ENCODE data around the gene ASS1. TPM values are rescaled to one million over a fixed set of nuclear protein-coding genes. Genes with fewer than 3 reads are reported as not detected.

Gene ASS1
- total RNA-seq, 4 donors from 2014 or later = 57.9 to 345 (median 266) TPM

DNA sequence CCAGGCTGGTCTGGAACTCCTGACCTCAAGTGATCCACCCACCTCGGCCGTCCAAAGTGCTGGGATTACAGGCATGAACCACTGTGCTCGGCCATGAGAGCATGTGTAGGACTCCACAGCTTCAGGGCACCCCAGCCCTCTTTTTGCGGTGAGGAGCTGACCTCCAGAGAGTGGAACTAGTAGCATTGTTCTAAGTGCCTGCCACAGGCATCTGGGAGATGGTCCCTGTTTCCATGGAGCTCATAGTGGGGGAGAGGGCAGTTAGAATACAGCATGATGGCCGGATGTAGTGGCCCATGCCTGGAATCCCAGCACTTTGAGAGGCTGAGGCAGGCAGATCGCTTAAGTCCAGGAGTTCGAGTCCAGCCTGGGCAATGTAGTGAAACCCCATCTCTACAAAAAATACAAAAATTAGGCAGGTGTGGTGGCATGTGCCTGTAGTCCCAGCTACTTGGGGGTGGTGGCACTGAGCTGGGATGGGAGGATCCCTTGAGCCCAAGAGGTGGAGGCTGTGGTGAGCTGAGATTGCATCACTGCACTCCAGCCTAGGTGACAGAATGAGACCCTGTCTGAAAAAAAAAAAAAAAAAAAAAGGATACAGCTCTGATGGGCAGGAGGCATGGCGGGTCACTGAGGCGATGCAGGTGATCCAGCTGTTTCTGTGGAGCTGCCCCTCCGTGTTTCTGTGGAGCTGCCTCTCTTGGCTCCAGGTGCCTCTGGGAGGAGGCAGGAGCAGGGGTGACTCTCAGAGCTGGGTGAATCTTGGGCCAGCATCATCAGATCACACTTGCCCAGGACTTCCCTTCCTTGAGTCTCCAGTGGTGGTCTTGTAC is 4.2 kb downstream of the ASS1 start:
- 80 to 92% methylated on average over 1 to 10 of the region's 10 CpGs for WGBS, 2 donors (ENCODE audit: low coverage in 1 of 2)
- TF ChIP-seq EP300 (IDR thresholded peaks at IDR 0.05; ENCODE audit: low read depth) = no peak
- no peak for TF ChIP-seq POLR2AphosphoS5 (IDR thresholded peaks at IDR 0.05)
- TF ChIP-seq, protein P1, sequence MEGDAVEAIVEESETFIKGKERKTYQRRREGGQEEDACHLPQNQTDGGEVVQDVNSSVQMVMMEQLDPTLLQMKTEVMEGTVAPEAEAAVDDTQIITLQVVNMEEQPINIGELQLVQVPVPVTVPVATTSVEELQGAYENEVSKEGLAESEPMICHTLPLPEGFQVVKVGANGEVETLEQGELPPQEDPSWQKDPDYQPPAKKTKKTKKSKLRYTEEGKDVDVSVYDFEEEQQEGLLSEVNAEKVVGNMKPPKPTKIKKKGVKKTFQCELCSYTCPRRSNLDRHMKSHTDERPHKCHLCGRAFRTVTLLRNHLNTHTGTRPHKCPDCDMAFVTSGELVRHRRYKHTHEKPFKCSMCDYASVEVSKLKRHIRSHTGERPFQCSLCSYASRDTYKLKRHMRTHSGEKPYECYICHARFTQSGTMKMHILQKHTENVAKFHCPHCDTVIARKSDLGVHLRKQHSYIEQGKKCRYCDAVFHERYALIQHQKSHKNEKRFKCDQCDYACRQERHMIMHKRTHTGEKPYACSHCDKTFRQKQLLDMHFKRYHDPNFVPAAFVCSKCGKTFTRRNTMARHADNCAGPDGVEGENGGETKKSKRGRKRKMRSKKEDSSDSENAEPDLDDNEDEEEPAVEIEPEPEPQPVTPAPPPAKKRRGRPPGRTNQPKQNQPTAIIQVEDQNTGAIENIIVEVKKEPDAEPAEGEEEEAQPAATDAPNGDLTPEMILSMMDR (IDR thresholded peaks at IDR 0.05) = no peak
- no peak for TF ChIP-seq POLR2A (IDR thresholded peaks at IDR 0.05)
- Histone ChIP-seq H3K27ac (no peak overlapping the region), H3K9me3 (no peaks in the 10 kb centered on the region), H3K4me3 (no peak overlapping the region), H3K4me1 (peaks cover 41 to 67% (median 58%) of the 10 kb centered on the region in 4 donors), H3K36me3 (no peaks in the 10 kb centered on the region), H3K27me3 (peaks cover 6% of the 10 kb centered on the region)
- no peak for DNase-seq
- in situ Hi-C loops (cut with MboI; ENCODE audit: low pct_ligation_motif_present in 1 of 4, low pct_unique_long_range_greater_than_20kb in 1 of 4, low sequenced_read_pairs in 3 of 4) (no loop called here), intact Hi-C loops (cut with DNase I; ENCODE audit: low total_unique reads) (no loop called here)

GRCh38 chr9:130450344-130451003 is 5.7 kb downstream of the ASS1 start:
- in situ Hi-C loops (cut with MboI; ENCODE audit: low pct_ligation_motif_present in 1 of 4, low pct_unique_long_range_greater_than_20kb in 1 of 4, low sequenced_read_pairs in 3 of 4) (loop anchor here in 2 of 4 donors (10.0 kb wide), 2 partner anchors 224 to 234 kb away; no protein-coding TSS in a partner anchor), intact Hi-C loops (cut with DNase I; ENCODE audit: low total_unique reads) (no loop called here)
- Histone ChIP-seq H3K4me1 (peaks cover 40 to 56% (median 48%) of the 10 kb centered on the region in 4 donors), H3K9me3 (no peaks in the 10 kb centered on the region), H3K27ac (peak overlapping the region; percentile 56 to 79 (median 74)), H3K4me3 (no peak overlapping the region), H3K27me3 (no peaks in the 10 kb centered on the region), H3K36me3 (no peaks in the 10 kb centered on the region)
- TF ChIP-seq, protein P1 (IDR thresholded peaks at IDR 0.05) = no peak
- peak; percentile 57 for TF ChIP-seq POLR2A (IDR thresholded peaks at IDR 0.05)
- no peak for TF ChIP-seq EP300 (IDR thresholded peaks at IDR 0.05; ENCODE audit: low read depth)
- TF ChIP-seq POLR2AphosphoS5 (IDR thresholded peaks at IDR 0.05) = peak; percentile 45 to 76 (median 62)
- DNase-seq = peak; percentile 79
- WGBS, 2 donors (ENCODE audit: low coverage in 1 of 2) = 37% methylated on average over 13 of the region's 15 CpGs; no CpG with 5 or more reads in 1 of the 2 donors

GRCh38 chr9:130451004-130451390 is 6.2 kb downstream of the ASS1 start:
- Histone ChIP-seq H3K4me1 (peaks cover 34 to 51% (median 45%) of the 10 kb centered on the region in 4 donors), H3K36me3 (no peaks in the 10 kb centered on the region), H3K27me3 (no peaks in the 10 kb centered on the region), H3K9me3 (no peaks in the 10 kb centered on the region), H3K4me3 (no peak overlapping the region), H3K27ac (peak overlapping the region; percentile 56 to 79 (median 74))
- TF ChIP-seq POLR2A (IDR thresholded peaks at IDR 0.05) = no peak
- TF ChIP-seq, protein P1 (IDR thresholded peaks at IDR 0.05) = no peak
- no peak for DNase-seq
- 27% methylated on average over 14 of the region's 14 CpGs; no CpG with 5 or more reads in 1 of the 2 donors for WGBS, 2 donors (ENCODE audit: low coverage in 1 of 2)
- in situ Hi-C loops (cut with MboI; ENCODE audit: low pct_ligation_motif_present in 1 of 4, low pct_unique_long_range_greater_than_20kb in 1 of 4, low sequenced_read_pairs in 3 of 4) = loop anchor here in 2 of 4 donors (10.0 kb wide), 2 partner anchors 224 to 234 kb away; no protein-coding TSS in a partner anchor
- intact Hi-C loops (cut with DNase I; ENCODE audit: low total_unique reads) = no loop called here

All from transverse colon (tissue), 4 donors.